ENCODE results near the gene PLD4.

DNA sequence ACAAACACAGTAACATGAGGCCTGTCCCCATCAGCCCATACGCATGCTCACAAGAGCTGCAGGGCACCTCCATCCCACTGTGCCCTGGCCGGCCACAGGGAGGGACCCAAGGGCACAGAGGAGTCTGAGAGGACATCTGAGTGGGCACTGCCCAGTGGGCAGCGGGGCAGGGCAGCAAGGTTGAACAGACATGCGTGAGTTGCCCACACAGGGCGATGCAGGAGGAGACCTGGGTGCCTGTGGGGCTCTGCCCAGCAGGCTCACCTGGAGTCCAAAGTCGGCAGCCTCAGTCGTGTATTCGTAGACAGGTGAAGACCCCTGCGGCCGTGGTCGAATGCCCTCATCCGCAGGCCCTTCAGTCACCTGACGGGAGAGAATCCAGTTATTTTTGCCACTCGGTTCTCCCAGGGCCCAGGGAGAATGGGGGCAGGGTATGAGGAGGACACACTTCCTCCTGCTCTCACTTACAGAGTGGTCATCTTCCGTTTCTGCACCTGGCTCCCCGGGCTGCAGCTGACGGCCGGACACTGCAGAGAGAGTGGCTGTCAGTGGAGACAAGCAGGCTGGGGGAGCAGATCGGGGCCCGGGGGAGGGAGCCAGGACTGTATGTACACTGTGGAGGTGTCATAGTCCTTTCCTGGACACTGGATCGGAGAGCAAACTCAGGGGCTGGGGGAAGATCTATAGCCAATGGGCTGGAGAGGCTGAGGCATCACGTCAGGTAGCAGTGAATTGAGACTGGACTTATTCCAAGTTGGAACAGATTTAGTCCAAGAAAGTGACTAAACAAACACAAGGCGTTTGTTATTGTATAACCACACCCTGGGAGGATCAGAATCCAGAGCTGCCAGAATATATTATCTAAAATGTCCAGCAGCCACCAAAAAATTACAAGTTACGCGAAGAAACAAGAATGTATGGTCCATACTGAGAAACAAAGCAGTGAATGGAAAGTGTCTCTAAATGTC, 32.8 kb downstream of the PLD4 start:
- TF ChIP-seq, protein P1, sequence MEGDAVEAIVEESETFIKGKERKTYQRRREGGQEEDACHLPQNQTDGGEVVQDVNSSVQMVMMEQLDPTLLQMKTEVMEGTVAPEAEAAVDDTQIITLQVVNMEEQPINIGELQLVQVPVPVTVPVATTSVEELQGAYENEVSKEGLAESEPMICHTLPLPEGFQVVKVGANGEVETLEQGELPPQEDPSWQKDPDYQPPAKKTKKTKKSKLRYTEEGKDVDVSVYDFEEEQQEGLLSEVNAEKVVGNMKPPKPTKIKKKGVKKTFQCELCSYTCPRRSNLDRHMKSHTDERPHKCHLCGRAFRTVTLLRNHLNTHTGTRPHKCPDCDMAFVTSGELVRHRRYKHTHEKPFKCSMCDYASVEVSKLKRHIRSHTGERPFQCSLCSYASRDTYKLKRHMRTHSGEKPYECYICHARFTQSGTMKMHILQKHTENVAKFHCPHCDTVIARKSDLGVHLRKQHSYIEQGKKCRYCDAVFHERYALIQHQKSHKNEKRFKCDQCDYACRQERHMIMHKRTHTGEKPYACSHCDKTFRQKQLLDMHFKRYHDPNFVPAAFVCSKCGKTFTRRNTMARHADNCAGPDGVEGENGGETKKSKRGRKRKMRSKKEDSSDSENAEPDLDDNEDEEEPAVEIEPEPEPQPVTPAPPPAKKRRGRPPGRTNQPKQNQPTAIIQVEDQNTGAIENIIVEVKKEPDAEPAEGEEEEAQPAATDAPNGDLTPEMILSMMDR (IDR thresholded peaks at IDR 0.05; ENCODE audit: insufficient read depth, low read length): no peak
- TF ChIP-seq POLR2AphosphoS5 (IDR thresholded peaks at IDR 0.05; ENCODE audit: low read depth): no peak
- no peak for TF ChIP-seq GABPA (IDR thresholded peaks at IDR 0.05; ENCODE audit: low read depth)
- TF ChIP-seq, protein P2, sequence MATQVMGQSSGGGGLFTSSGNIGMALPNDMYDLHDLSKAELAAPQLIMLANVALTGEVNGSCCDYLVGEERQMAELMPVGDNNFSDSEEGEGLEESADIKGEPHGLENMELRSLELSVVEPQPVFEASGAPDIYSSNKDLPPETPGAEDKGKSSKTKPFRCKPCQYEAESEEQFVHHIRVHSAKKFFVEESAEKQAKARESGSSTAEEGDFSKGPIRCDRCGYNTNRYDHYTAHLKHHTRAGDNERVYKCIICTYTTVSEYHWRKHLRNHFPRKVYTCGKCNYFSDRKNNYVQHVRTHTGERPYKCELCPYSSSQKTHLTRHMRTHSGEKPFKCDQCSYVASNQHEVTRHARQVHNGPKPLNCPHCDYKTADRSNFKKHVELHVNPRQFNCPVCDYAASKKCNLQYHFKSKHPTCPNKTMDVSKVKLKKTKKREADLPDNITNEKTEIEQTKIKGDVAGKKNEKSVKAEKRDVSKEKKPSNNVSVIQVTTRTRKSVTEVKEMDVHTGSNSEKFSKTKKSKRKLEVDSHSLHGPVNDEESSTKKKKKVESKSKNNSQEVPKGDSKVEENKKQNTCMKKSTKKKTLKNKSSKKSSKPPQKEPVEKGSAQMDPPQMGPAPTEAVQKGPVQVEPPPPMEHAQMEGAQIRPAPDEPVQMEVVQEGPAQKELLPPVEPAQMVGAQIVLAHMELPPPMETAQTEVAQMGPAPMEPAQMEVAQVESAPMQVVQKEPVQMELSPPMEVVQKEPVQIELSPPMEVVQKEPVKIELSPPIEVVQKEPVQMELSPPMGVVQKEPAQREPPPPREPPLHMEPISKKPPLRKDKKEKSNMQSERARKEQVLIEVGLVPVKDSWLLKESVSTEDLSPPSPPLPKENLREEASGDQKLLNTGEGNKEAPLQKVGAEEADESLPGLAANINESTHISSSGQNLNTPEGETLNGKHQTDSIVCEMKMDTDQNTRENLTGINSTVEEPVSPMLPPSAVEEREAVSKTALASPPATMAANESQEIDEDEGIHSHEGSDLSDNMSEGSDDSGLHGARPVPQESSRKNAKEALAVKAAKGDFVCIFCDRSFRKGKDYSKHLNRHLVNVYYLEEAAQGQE (IDR thresholded peaks at IDR 0.05; ENCODE audit: insufficient replicate concordance, low read depth): no peak
